ENCODE data around the gene STAB2. TPM values are rescaled to one million over a fixed set of nuclear protein-coding genes. Genes with fewer than 3 reads are reported as not detected.

Gene STAB2
- total RNA-seq, 1 donor from 2014 or later: not detected

GRCh38 chr12:103810111-103810510, 223.0 kb downstream of the STAB2 start:
- peaks cover 25 to 37% of the 10 kb centered on the region in 2 donors for H3K36me3 ChIP-seq
- no peak for TF ChIP-seq CTCF (IDR thresholded peaks at IDR 0.05)
- peak overlapping the region; percentile 1 to 86 for H3K27ac ChIP-seq
- no peaks in the 10 kb centered on the region for H3K27me3 ChIP-seq
- no peak overlapping the region for H3K4me3 ChIP-seq
- DNase-seq (ENCODE audit: low spot score in 2 of 2): no peak
- H3K4me1 ChIP-seq: peaks cover 8 to 48% of the 10 kb centered on the region in 2 donors
- intact Hi-C loops (cut with DNase I): no loop called here
- no peaks in the 10 kb centered on the region for H3K9me3 ChIP-seq

- peaks cover 22 to 31% of the 10 kb centered on the region in 2 donors for H3K36me3 ChIP-seq
- no peaks in the 10 kb centered on the region for H3K9me3 ChIP-seq
- peaks cover 5 to 39% of the 10 kb centered on the region in 2 donors for H3K4me1 ChIP-seq
- no peaks in the 10 kb centered on the region for H3K27me3 ChIP-seq
- intact Hi-C loops (cut with DNase I): no loop called here
- DNase-seq (ENCODE audit: low spot score in 2 of 2): no peak
- no peak overlapping the region for H3K4me3 ChIP-seq
- H3K27ac ChIP-seq: no peak overlapping the region
- no peak for TF ChIP-seq CTCF (IDR thresholded peaks at IDR 0.05)
These were observed 224.7 kb downstream of the STAB2 start for GRCh38 chr12:103811791-103812190.

GRCh38 chr12:103812789-103813188, 225.7 kb downstream of the STAB2 start:
- Histone ChIP-seq H3K4me1 (peaks cover 5 to 35% of the 10 kb centered on the region in 2 donors), H3K36me3 (peaks cover 22 to 31% of the 10 kb centered on the region in 2 donors), H3K4me3 (no peak overlapping the region), H3K9me3 (no peaks in the 10 kb centered on the region), H3K27ac (peak overlapping the region in 1 of 2 donors; percentile 28), H3K27me3 (no peaks in the 10 kb centered on the region)
- no peak for TF ChIP-seq CTCF (IDR thresholded peaks at IDR 0.05)
- intact Hi-C loops (cut with DNase I): no loop called here
- no peak for DNase-seq (ENCODE audit: low spot score in 2 of 2)

- Histone ChIP-seq H3K9me3 (no peaks in the 10 kb centered on the region), H3K36me3 (peaks cover 22 to 31% of the 10 kb centered on the region in 2 donors), H3K27me3 (no peaks in the 10 kb centered on the region), H3K27ac (peak overlapping the region in 1 of 2 donors; percentile 28), H3K4me3 (no peak overlapping the region), H3K4me1 (peaks cover 5 to 30% of the 10 kb centered on the region in 2 donors)
- no peak for TF ChIP-seq CTCF (IDR thresholded peaks at IDR 0.05)
- DNase-seq (ENCODE audit: low spot score in 2 of 2): no peak
- intact Hi-C loops (cut with DNase I): no loop called here
These were observed 226.4 kb downstream of the STAB2 start for GRCh38 chr12:103813426-103813825.

- no peaks in the 10 kb centered on the region for H3K27me3 ChIP-seq
- intact Hi-C loops (cut with DNase I): no loop called here
- H3K27ac ChIP-seq: peak overlapping the region; percentile 17 to 28
- no peak for TF ChIP-seq CTCF (IDR thresholded peaks at IDR 0.05)
- H3K4me3 ChIP-seq: no peak overlapping the region
- no peak for DNase-seq (ENCODE audit: low spot score in 2 of 2)
- H3K36me3 ChIP-seq: peaks cover 22 to 31% of the 10 kb centered on the region in 2 donors
- no peaks in the 10 kb centered on the region for H3K9me3 ChIP-seq
- peaks cover 5 to 30% of the 10 kb centered on the region in 2 donors for H3K4me1 ChIP-seq
These were observed 226.9 kb downstream of the STAB2 start for GRCh38 chr12:103813949-103814348.

GRCh38 chr12:103814436-103814835, 227.4 kb downstream of the STAB2 start:
- Histone ChIP-seq H3K4me1 (peaks cover 5 to 30% of the 10 kb centered on the region in 2 donors), H3K4me3 (no peak overlapping the region), H3K27me3 (no peaks in the 10 kb centered on the region), H3K36me3 (peaks cover 22 to 31% of the 10 kb centered on the region in 2 donors), H3K27ac (peak overlapping the region; percentile 17 to 28), H3K9me3 (no peaks in the 10 kb centered on the region)
- no peak for TF ChIP-seq CTCF (IDR thresholded peaks at IDR 0.05)
- no peak for DNase-seq (ENCODE audit: low spot score in 2 of 2)
- intact Hi-C loops (cut with DNase I): no loop called here
